HG03066 (cell line): ENCODE data around the gene PTCD3.
A peak's percentile ranks its signal among the peaks of the same experiment; 100 is the strongest.

ENCODE experiments used
- ATAC-seq: cut with Tn5 transposase; IDR thresholded peaks from one replicate; pipeline ENCODE4 v1.9.1; 2021; ENCODE audit warnings: low read depth; ENCODE audit not compliant: unreplicated experiment

PTCD3 gene

DNA sequence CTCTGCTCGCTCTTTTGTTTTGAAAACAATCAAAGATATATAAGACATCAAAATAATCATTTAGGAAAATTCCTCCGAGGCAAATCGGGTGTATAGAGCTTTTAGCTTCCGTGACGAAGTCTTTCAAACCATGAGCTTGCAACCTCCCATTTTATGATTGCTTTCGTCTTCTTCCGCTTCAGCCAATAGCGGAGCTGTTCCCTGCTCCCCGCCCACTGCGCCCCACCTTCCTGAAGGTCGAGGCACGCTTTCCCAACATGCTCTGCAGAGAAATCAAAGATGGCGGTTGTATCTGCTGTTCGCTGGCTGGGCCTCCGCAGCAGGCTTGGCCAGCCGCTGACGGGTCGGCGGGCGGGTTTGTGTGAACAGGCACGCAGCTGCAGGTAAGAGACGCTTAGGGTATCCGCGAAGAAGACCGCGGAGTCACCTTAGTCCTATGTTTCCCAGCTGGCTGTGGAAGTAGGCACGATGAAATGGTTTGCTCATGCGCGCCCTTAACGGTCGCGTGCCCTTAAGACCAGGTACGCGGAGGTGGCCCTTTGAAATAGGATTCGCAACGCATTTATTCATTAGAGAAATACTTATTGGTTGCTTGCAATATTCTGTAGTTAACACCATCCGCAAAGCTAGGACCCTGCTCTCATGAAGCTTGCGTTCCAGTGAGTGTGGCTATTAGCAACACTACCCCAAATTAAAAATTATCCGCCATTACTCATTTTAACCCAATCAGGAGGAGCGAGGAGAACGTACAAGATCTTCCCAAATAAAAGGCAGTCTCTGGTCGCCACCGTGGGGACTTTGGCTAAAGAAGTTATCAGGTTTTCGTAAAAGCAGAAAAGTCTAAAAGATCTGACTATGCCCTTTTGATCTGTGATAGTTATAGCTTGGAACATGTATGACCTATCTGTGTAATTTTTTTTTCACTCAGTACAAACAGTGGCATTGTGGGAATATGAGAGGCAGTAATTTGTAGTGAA, at the start of gene PTCD3:
Gene PTCD3 (plus strand): TSS at position 267 of the 977 bp plus-strand sequence. CDS start 13 bp downstream, at position 280.
- ATAC-seq, result peak; percentile 88

DNA sequence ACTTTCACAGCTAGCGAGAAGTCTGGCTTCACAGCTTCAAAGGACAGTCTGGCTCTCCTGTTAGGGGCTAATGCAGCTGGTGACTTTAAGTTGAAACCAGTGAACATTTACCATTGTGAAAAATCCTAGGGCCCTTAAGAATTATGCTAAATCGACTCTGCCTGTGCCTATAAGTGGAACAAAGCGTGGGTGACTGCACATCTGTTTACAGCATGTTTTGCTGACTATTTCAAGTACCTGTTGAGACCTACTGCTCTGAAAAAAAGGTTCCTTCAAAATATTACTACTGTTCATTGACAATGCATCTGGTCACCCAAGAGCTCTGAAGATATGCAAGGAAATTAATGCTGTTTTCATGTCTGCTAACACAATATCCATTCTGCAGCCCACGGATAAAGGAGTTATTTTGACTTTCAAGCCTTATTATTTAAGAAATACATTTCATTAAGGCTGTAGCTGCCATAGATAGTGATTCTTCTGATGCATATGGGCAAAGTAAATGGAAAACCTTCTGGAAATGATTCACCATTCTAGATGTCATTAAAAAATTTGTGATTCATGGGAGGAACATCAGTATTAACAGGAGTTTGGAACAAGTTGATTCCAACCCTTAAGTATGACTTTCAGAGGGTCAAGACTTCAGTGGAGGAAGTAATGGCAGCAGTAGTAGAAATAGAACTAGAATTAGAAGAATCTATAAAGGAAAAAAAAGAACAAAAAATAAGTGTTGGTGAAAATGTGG, 49.3 kb upstream of the PTCD3 start:
- no peak for ATAC-seq

DNA sequence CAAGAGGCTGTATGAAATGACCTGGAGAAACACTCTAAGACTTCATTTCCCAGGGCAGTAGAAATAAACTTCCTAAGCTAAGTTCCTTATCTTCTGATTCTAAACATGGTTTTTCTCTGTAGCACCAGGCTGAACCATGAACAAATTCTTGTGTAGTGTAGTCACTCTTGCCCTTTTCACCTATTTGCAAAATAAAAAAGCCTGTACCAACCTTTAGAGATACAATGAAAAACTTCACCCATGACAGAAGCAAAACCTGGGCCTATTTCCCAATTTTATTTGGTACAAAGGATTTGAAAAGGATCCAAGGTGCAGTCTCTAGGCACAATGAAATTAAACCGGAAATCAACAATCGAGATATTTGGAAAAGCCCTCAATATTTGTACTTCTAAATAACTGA, 44.0 kb upstream of the PTCD3 start:
- ATAC-seq, result no peak

DNA sequence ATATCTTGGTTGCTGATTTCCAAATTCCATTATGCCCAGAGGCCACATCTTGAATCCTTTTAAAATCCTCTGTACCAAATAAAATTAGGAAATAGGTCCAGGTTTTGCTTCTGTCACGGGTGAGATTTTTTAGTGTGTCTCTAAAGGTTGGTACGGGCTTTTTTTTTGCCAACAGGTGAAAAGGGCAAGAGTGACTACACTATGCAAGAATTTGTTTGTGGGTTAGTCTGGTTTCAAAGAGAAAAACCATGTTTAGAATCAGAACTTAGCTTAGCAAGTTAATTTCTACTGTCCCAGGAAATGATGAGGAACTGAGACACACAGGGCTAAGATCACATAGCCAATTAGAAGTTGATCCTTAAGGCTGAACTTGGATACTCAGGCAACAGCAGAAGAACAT, 42.0 kb upstream of the PTCD3 start:
- ATAC-seq, result no peak

DNA sequence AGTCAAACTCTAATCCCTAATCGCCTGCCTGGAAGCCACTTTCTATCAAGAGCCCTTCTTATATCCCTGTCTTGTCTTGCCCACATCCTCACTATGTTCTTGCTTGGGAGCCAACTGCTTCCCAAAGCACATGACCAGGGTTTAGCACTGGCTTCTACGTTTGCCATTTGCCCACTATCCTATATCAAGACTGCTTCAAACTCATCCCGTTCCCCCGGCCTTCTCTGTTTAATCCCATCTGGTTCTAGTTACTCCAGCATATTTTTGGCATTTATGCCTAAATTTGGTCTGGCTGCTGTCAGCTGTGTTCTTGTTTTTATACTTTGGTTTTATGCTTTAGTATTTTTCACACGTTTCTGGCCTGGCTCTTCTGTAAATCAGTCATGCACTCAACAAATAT, 40.5 kb upstream of the PTCD3 start:
- ATAC-seq, result no peak

DNA sequence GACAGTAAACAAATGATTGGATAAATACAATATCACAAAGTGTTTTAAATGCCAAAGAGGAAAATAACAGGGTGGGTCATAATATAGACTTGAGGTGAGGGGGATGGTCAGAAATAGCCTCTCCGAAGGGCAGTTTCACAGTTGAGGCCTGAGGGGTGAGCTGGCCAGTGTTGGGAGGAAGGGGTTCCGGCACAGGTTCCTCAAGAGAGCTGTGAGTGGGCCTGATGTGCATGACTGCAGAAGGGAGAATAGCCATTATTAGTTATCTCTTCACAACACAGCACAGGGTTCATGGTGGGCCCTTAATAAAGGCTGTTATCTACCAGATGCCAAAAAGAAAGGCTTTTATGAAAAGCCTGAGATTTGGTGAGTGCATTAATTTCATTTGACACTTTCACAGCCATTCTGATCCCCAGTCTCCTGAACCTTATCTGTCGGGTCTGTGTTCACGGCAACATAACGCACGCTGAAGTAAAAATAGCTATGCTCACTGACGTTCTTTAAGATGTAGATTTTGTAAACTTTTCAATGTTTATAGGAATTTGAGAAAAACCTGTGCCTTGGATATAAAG, 39.9 kb upstream of the PTCD3 start:
- no peak for ATAC-seq

DNA sequence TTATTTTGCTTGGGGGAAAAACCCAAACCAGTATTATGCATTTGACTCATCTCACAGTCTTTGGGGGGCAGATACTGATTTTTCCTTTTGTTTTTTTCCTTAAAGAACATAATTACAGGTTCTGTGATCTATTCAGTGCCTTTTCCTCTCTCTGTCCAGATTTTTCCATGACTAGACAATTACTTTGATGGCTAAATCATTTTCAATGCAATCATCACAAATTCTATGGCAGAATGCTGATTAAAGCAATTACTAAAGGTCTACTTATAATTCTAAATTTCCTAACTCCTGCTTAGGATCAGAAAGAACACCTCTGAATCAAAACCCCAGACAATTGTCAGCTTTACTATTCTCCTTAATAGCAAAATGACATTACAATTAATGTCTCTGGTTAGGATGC, 39.1 kb upstream of the PTCD3 start:
- ATAC-seq, result no peak

DNA sequence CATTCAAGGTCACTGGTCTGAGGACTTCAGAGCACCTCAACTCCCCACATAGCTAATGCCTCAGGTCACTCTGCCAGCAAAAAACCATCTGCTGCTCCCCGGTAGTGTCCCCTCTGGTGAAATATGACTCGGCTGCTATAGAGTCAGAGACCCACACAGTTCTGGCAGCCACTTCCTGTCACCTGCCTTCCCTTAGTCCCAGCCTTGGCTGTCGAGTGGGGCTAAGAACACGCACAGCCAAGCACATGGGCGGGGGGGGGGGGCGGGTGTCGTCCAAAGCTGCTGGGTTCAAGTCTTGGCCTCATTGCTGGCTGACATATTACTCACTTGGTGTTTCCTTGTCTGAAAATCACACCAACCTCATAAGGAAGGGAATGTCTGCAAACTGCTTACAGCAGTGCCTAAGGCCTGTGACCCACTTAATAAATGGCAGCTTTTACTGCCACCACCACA, 37.9 kb upstream of the PTCD3 start:
- ATAC-seq, result no peak

DNA sequence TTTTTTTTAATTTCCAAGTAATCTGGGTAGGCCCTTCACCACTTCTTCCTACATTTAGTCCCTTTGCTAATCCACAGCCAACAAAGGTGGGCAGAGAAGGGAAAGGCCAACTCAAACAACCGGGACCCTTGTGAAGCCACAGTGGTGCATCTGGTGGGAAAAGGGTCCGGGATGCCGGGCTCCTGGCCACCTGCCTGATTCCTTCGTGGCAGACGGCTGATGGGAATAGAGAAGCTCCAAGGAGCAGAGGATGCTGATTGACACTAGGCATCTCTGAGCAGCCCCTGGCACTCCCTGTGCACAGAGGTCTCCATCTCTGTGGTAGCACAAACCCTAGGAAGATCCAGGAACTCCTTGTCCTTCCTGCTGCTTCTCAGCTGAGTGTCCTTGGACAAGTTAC, 37.4 kb upstream of the PTCD3 start:
- no peak for ATAC-seq

DNA sequence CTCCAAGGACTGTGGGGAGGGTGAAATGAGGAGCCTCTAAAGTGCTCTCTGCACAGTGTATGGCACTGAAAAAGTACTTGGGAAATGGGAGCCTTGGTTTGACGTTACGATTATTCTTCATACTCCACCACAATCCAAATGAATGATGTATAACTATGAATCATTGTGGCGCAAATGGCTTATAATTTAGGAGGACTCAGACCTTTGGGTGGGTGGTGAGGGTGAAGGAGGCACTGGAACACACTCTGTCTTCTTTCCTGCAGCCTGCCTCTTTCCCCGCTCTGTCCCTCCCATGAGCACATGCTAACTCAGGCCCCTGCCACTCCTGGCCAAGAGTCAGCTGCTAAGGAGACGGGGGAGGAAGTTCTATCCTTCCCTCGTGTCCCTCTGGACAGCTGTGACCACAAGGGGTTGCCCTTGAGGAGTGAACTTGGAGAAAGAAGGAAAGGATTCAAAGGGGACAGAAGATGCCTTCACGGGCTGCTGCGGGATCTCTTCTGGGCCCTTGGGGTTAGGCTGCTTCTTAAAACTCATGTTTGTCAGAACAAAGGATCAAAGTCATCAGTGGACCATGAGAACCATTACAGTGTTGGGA, 36.8 kb upstream of the PTCD3 start:
- no peak for ATAC-seq

DNA sequence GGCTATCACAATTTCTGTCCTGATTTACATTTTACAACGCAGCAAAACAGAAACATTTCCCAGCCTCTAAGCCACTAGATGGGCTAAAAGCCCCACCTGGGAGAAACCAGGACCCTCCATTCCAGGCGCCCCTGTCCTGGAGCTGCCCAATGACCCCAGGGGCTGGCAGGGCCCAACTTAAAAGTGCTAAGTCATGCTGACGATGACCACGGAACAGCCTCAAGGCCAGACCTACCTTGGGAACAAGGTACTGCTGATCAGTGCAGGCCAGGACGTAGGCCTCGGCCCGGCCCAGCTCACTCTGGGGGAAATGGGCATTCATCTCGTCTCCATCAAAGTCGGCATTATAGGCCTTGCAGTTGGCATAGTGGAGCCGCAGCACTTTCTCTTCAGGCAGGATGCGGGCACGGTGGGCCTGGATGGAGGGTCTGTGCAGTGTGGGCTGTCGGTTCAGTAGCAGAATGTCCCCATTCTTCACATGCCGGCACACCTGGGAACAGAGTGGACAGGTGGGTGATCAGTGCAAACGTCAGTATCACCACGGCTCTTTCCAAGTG, 36.2 kb upstream of the PTCD3 start:
- no peak for ATAC-seq

DNA sequence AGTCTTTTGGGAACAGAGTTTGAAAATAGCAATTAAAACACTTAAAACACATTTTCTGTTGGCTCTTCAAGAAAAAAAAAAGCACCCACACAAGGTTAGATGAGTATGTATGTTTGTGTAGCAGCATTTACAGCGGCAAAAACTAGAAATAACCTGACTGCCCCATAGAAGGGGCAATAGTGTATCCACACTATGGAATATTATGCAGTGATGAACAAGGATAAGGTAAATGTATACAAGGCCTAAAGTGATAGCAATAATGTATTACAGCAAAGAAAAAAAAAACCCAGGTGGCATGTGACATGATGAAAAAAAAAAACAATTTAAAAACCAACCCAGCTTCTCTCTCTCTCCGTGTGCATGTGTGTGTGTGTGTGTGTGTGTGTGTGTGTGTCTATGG, 35.2 kb upstream of the PTCD3 start:
- no peak for ATAC-seq

DNA sequence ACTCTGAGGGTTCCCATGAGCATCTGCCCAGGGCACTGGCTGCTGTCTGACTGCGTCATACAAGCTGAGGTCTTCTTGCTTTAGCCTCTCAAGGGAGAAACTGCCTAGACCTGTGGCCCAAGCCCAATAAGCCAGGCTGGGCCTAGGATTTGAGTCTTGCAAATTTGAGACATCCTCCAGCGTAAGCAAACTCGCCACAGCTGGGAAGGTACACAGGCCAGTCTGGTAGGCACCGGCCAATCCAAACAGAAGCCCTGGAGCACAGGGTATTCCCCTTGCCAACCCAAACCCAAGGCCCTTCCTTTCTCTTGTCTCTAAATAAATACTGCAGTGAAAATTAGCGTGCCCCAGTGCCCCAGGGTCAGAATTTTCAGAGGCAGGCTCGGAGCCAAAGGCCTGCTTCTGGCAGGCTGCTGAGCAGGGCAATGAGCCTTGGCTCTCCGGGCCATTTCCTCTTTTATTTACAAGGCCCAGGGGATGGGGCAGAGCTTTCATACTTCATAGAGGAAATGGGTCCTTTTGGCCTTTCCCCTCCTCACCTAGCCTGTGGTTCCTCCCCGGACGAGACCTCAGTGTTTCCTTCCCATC, 33.7 kb upstream of the PTCD3 start:
- no peak for ATAC-seq

DNA sequence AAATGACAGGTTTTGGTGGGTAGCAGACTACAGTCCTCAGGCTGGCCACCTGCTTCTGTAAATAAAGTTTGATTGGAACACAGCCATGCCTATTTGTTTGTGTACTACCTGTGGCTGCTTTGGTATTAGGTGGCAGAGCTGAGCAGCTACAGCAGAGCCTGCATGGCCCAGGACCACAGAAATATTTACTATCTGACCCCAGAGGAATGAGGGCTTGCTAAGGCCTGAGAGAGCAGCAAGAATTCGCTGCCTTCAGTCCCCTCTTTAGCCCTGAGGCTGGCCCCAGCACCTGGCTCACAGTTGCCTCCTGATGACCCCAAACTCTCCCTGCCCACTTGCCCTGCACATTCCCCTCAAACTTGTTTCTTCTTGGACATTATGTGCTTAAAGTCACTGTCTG, 32.8 kb upstream of the PTCD3 start:
- ATAC-seq, result no peak

DNA sequence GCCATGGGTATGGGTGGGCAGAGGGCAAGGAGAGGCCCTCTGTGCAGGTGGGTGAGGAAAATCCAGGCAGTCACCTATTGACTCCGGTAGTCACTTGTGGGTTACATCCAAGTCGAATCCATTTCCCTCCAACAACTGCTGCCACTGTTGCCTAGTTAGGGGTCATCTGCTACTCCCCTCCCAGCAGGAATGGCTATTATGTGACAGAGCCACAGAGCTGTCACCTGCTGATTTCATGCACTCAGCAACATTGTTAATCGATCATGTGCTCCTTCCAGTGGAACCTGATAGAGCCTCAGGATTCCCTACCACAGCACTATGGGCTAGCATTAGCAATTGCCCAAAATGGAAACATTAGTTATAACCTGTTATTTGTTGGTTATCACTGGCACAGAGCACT, 31.8 kb upstream of the PTCD3 start:
- no peak for ATAC-seq

DNA sequence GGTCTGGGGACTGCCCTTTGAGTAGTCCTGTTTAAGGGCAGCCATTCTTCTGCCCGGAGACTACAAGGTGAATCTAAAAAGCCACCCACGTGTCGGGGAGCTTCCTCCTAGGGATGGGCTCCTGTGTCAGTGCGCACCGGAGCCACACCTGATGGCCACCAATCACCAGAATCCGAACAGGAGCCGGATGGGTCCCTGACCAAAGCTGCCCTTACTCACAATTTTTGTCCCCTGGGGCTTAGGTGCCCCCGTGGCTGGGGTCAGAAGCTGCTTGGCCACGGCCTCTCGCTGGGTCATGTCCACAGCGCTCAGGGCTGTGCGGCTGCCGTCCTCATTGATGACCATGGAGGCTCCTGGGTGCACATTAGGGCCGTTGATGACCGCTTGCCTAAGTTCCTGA, 31.2 kb upstream of the PTCD3 start:
- no peak for ATAC-seq

DNA sequence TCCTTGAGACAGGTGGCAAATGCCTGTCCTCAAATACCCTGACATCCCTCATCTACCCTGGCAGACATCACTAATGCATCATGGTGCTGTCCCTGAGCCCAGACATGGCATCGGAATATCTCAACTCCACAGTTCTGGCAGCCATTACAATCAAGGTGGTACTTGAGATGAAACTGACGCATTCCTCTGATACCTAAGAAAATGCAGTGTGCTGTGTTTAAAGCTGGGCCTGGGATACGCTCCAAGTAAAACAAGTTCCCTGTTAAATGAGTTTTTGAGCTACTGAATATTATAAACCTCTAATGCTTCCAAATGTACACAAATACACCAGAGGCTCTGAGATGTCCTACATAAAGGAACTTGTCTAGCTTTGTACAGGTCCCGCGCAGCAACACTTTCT, 30.1 kb upstream of the PTCD3 start:
- ATAC-seq, result no peak

DNA sequence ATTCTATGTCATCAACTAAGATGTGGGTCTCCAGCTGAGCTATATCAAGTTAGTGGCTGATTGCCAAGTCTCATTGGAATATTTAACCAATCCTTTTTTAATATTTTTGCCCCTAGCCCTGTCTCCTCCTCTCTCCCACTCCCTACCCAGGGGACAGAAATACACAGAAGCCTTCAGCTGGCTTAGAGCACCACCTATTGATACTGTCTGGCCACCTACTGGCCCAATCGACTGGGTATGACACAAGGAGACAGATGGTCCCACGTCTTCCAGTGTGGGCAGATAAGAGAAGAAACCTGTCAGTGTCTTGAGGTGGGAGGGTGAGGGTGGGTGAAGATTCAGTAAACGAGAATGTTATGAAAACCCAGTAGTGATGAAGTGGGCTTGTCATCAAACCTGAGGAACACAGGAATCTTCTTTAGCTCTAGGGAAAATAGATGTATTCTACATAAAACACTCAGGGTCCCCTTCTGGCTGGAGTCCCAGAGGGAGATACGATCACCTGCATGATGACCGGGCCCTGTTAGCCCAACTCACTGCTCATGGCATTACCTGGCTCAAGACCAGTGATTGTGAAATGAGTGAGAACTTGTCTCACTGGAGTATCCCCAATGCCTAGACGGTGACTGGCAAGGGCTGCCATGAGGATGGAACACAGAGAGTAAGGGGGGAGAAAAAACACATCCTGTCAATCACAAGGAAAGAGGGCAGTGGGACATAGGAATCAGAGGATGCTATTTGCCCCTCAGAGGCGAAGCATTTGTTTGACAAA, 27.1 kb upstream of the PTCD3 start:
- no peak for ATAC-seq
